Stimulated activated CD4-positive, alpha-beta T cell treated with anti-CD3 and anti-CD28 coated beads, Interleukin-4, amount 100 ng/mL, for 48 hours (primary cell): ENCODE data around the gene ZNF80.
"Not testable (repeated sequence)": the region's sequence is repeated elsewhere in the genome, so short reads cannot be mapped to it uniquely, and the experiment has no call there.

Source experiments
- DNase-seq, 2 donors: peaks; one replicate each; pipeline ENCODE4 v3.0.0-alpha.2; 2020; ENCODE audit warnings: low read depth in 2 of 2

The ZNF80 gene

GRCh38 chr3:114237478-114237877 lies at the start of gene ZNF80:
Gene ZNF80, minus strand, starts transcription at chr3:114237578. Its CDS starts 504 bp downstream, at chr3:114237074.
- DNase-seq, result not testable (repeated sequence)

- no peak for DNase-seq
Measured at GRCh38 chr3:114286266-114286665, 48.9 kb upstream of the ZNF80 start.

GRCh38 chr3:114285648-114286230 lies 48.4 kb upstream of the ZNF80 start:
- no peak for DNase-seq

GRCh38 chr3:114284644-114285043 lies 47.3 kb upstream of the ZNF80 start:
- DNase-seq, result no peak

- not testable (repeated sequence) for DNase-seq
Measured at GRCh38 chr3:114276856-114277255, 39.5 kb upstream of the ZNF80 start.

- DNase-seq, result no peak
Measured at GRCh38 chr3:114274929-114275328, 37.6 kb upstream of the ZNF80 start.

GRCh38 chr3:114272271-114272670 lies 34.9 kb upstream of the ZNF80 start:
- DNase-seq, result no peak

- DNase-seq, result no peak
Measured at GRCh38 chr3:114270019-114270418, 32.6 kb upstream of the ZNF80 start.

GRCh38 chr3:114260152-114260551 lies 22.8 kb upstream of the ZNF80 start:
- no peak for DNase-seq

GRCh38 chr3:114259566-114259965 lies 22.2 kb upstream of the ZNF80 start:
- no peak for DNase-seq

- no peak for DNase-seq
Measured at GRCh38 chr3:114253505-114253904, 16.1 kb upstream of the ZNF80 start.

GRCh38 chr3:114252954-114253353 lies 15.6 kb upstream of the ZNF80 start:
- no peak for DNase-seq

GRCh38 chr3:114242947-114243346 lies 5.6 kb upstream of the ZNF80 start:
- no peak for DNase-seq

- DNase-seq, result no peak
Measured at GRCh38 chr3:114241262-114241661, 3.9 kb upstream of the ZNF80 start.

GRCh38 chr3:114238146-114238785 lies 888 bp upstream of the ZNF80 start:
- not testable (repeated sequence) for DNase-seq

GRCh38 chr3:114235431-114235830 lies 1.9 kb downstream of the ZNF80 start:
- DNase-seq, result no peak

GRCh38 chr3:114234745-114235144 lies 2.6 kb downstream of the ZNF80 start:
- DNase-seq, result no peak

- DNase-seq, result no peak
Measured at GRCh38 chr3:114231616-114232015, 5.8 kb downstream of the ZNF80 start.

- DNase-seq, result no peak
Measured at GRCh38 chr3:114227076-114227475, 10.3 kb downstream of the ZNF80 start.

- no peak for DNase-seq
Measured at GRCh38 chr3:114226313-114226712, 11.1 kb downstream of the ZNF80 start.

- DNase-seq, result no peak
Measured at GRCh38 chr3:114223143-114223542, 14.2 kb downstream of the ZNF80 start.

- DNase-seq, result no peak
Measured at GRCh38 chr3:114221881-114222264, 15.5 kb downstream of the ZNF80 start.

GRCh38 chr3:114221165-114221880 lies 16.1 kb downstream of the ZNF80 start:
- DNase-seq, result no peak
